ENCODE measurements around the gene LPIN2.
A peak's percentile ranks its signal among the peaks of the same experiment; 100 is the strongest.
"Not testable (repeated sequence)": the region's sequence is repeated elsewhere in the genome, so short reads cannot be mapped to it uniquely, and the experiment has no call there.

Gene LPIN2

GRCh38 chr18:3044931-3045698 is 32.2 kb upstream of the LPIN2 start:
- no peak for DNase-seq

- DNase-seq: no peak
These were observed 29.4 kb upstream of the LPIN2 start for GRCh38 chr18:3042379-3042778.

GRCh38 chr18:3041843-3042242 is 28.9 kb upstream of the LPIN2 start:
- no peak for DNase-seq

- no peak for DNase-seq
These were observed 27.9 kb upstream of the LPIN2 start for GRCh38 chr18:3040881-3041280.

- DNase-seq: peak; percentile 27
These were observed 27.2 kb upstream of the LPIN2 start for GRCh38 chr18:3040173-3040572.

GRCh38 chr18:3037423-3037915 is 24.5 kb upstream of the LPIN2 start:
- peak; percentile 75 for DNase-seq

GRCh38 chr18:3036108-3036507 is 23.2 kb upstream of the LPIN2 start:
- no peak for DNase-seq

GRCh38 chr18:3035635-3036034 is 22.7 kb upstream of the LPIN2 start:
- no peak for DNase-seq

GRCh38 chr18:3032721-3033120 is 19.8 kb upstream of the LPIN2 start:
- no peak for DNase-seq

- DNase-seq: no peak
These were observed 16.4 kb upstream of the LPIN2 start for GRCh38 chr18:3029215-3029952.

- DNase-seq: not testable (repeated sequence)
These were observed 15.2 kb upstream of the LPIN2 start for GRCh38 chr18:3028115-3028514.

- DNase-seq: no peak
These were observed 14.5 kb upstream of the LPIN2 start for GRCh38 chr18:3027370-3027891.

- no peak for DNase-seq
These were observed 12.6 kb upstream of the LPIN2 start for GRCh38 chr18:3025544-3025943.

GRCh38 chr18:3023603-3024002 is 10.7 kb upstream of the LPIN2 start:
- not testable (repeated sequence) for DNase-seq

GRCh38 chr18:3016585-3017297 is 3.8 kb upstream of the LPIN2 start:
- DNase-seq: no peak

- no peak for DNase-seq
These were observed 2.9 kb upstream of the LPIN2 start for GRCh38 chr18:3015851-3016250.

GRCh38 chr18:3015204-3015592 is 2.3 kb upstream of the LPIN2 start:
- DNase-seq: no peak

GRCh38 chr18:3014503-3015203 is 1.7 kb upstream of the LPIN2 start:
- no peak for DNase-seq

GRCh38 chr18:3012136-3013023 is 564 bp downstream of the LPIN2 start:
- DNase-seq: peak; percentile 40

- no peak for DNase-seq
These were observed 2.9 kb downstream of the LPIN2 start for GRCh38 chr18:3010086-3010485.

GRCh38 chr18:3008541-3008940 is 4.4 kb downstream of the LPIN2 start:
- DNase-seq: no peak

GRCh38 chr18:3007491-3007890 is 5.5 kb downstream of the LPIN2 start:
- DNase-seq: no peak

All from activated CD4-positive, alpha-beta T cell treated with anti-CD3 and anti-CD28 coated beads, Interleukin-10, Interleukin-2, amounts not matched to agents 100 ng/mL and 50 ng/mL, durations not matched to agents 16 hours and 8 hours (primary cell).